DOHH2 (cell line): ENCODE data around the gene EID3.

Experiments used
- CTCF ChIP-seq: fragments of 200-600 bp; sonication (generic); IDR thresholded peaks from one replicate; pipeline ENCODE4 v1.5.1; 2014; ENCODE audit warnings: antibody characterized with exemption, mild to moderate bottlenecking, low read depth, low read length; ENCODE audit not compliant: poor library complexity, severe bottlenecking
- EZH2phosphoT487 ChIP-seq: fragments of 200-600 bp; sonication (generic); IDR thresholded peaks from 2 replicates; pipeline ENCODE4 v1.6.1; 2017; ENCODE audit warnings: borderline replicate concordance, mild to moderate bottlenecking, antibody characterized with exemption, low read length, moderate library complexity, mixed read lengths

- TF ChIP-seq CTCF (no peak), EZH2phosphoT487 (no peak)
These were observed 36.1 kb downstream of the EID3 start for GRCh38 chr12:104339663-104340062.
